ENCODE data around the gene MICAL2. TPM values are rescaled to one million over a fixed set of nuclear protein-coding genes. Genes with fewer than 3 reads are reported as not detected.

MICAL2 gene
- total and polyA plus RNA-seq, 3 experiments from 2014 or later = 32.4 to 147 (median 146) TPM

DNA sequence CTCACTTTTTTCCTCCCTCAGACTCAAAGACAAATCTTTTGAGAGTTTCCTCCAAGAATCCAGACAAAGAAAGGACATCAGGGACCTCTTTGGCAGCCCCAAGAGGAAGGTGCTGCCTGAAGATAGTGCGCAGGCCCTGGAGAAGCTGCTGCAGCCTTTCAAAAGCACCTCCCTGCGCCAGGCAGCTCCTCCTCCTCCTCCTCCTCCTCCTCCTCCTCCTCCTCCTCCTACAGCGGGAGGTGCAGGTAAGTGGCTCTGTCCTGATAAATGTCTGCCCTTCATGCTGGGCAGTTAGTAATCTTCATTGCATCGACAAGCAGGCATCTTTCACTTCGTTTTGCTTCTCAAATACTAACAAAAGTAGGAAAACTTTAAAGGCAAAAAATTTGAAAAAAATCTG is 184.2 kb downstream of the MICAL2 start:
- ChIA-PET CTCF (no interaction called here), POLR2A (no interaction called here)

DNA sequence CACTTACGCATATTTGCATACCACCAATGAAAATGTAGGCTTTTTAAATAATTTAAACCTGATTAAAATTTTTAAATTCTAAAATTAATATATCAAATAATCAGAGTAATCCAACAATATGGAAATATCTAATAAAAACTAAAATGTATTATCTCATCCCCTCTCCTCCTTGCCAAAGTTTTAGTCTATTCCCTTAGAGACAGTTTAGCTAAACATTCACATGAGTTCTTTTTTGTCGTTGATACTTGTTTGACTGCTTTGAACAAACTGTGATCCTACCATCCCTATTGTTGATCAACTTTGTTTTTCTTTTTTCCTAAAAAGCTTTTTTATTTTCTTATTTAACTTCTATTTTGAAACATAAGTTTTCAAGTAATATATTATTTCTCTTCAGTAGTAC is 185.6 kb downstream of the MICAL2 start:
- no peak for DNase-seq
- Mint-ChIP-seq H3K27me3 (peaks cover 0 to 3% of the 10 kb centered on the region in 2 donors), H3K4me3 (no peak overlapping the region), H3K27ac (no peak overlapping the region), H3K9me3 (peaks cover 10 to 19% (median 16%) of the 10 kb centered on the region in 5 donors), H3K36me3 (peaks cover 8 to 28% (median 15%) of the 10 kb centered on the region in 3 donors), H3K4me1 (peaks cover 0 to 1% (median 1%) of the 10 kb centered on the region in 3 donors)
- CTCF ChIA-PET = no interaction called here
- no peaks in the 10 kb centered on the region for H3K9me3 ChIP-seq (ENCODE audit: low read length)
- POLR2A ChIA-PET = no interaction called here
- H3K27me3 ChIP-seq (ENCODE audit: insufficient read depth, low read length, poor library complexity, severe bottlenecking) = no peaks in the 10 kb centered on the region
- H3K4me3 ChIP-seq (ENCODE audit: low read length) = no peak overlapping the region
- H3K4me1 ChIP-seq (ENCODE audit: insufficient read depth, low read length) = no peaks in the 10 kb centered on the region
- H3K27ac ChIP-seq (ENCODE audit: low read depth, low read length) = no peak overlapping the region
- H3K36me3 ChIP-seq (ENCODE audit: insufficient read depth, low read length) = no peaks in the 10 kb centered on the region

More for the DNA sequence above, 184.2 kb downstream of the MICAL2 start:
- H3K4me3 ChIP-seq (ENCODE audit: low read length) = no peak overlapping the region
- H3K27me3 Mint-ChIP-seq = peaks cover 0 to 3% of the 10 kb centered on the region in 2 donors
- H3K27ac ChIP-seq (ENCODE audit: low read depth, low read length) = no peak overlapping the region
- peaks cover 10 to 17% (median 15%) of the 10 kb centered on the region in 5 donors for H3K9me3 Mint-ChIP-seq
- no peak overlapping the region for H3K4me3 Mint-ChIP-seq
- no peak for DNase-seq
- H3K4me1 Mint-ChIP-seq = peaks cover 8 to 12% (median 9%) of the 10 kb centered on the region in 3 donors
- H3K27ac Mint-ChIP-seq = no peak overlapping the region
- H3K27me3 ChIP-seq (ENCODE audit: insufficient read depth, low read length, poor library complexity, severe bottlenecking) = no peaks in the 10 kb centered on the region
- H3K36me3 ChIP-seq (ENCODE audit: insufficient read depth, low read length) = no peaks in the 10 kb centered on the region
- peaks cover 7% of the 10 kb centered on the region for H3K4me1 ChIP-seq (ENCODE audit: insufficient read depth, low read length)
- peaks cover 7 to 21% (median 12%) of the 10 kb centered on the region in 3 donors for H3K36me3 Mint-ChIP-seq
- no peaks in the 10 kb centered on the region for H3K9me3 ChIP-seq (ENCODE audit: low read length)

DNA sequence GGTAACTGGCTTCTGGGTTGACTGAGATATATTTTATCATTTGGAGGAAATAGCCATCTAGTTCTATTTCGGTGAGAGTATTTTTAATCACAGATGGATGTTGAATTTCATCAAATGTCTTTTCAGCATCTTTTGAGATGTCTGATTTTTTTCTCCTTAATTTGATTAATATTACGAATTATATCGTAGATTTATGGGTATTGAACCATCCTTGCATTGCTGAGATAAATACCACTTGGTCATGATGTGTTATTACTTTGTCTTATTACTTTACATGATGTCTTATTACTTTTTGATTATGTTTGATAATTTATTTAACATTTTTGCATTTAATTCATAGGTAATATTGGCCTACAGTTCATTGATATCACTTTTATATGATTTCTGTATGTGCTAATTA is 188.2 kb downstream of the MICAL2 start:
- Mint-ChIP-seq H3K9me3 (peaks cover 12 to 19% (median 16%) of the 10 kb centered on the region in 5 donors), H3K4me3 (no peak overlapping the region), H3K36me3 (peaks cover 6 to 42% (median 11%) of the 10 kb centered on the region in 3 donors), H3K27ac (no peak overlapping the region), H3K27me3 (peaks cover 0 to 3% of the 10 kb centered on the region in 2 donors), H3K4me1 (no peaks in the 10 kb centered on the region)
- Histone ChIP-seq H3K4me3 (ENCODE audit: low read length) (no peak overlapping the region), H3K27ac (ENCODE audit: low read depth, low read length) (no peak overlapping the region), H3K27me3 (ENCODE audit: insufficient read depth, low read length, poor library complexity, severe bottlenecking) (no peaks in the 10 kb centered on the region), H3K4me1 (ENCODE audit: insufficient read depth, low read length) (no peaks in the 10 kb centered on the region), H3K9me3 (ENCODE audit: low read length) (no peaks in the 10 kb centered on the region), H3K36me3 (ENCODE audit: insufficient read depth, low read length) (no peaks in the 10 kb centered on the region)
- CTCF ChIA-PET = no interaction called here
- POLR2A ChIA-PET = no interaction called here
- no peak for DNase-seq

DNA sequence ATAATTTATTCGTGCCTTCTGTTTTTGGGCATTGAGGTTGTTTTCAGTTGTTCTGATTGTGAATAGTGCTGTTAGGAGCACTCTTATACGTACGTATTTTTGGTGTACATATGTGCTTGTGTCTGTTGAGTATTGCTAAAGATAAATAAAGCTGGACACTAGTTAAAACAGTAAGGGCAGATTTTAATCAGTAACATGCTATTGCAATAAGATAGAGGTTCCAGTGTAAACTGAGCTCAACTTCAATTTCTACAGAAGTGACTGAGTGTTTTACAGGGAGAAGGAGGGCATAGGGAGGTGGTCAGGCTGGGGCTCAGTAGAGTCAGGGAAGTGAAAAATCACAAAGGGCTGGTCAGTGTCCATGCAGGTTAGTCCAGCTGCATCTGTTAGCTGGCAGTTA is 191.0 kb downstream of the MICAL2 start:
- H3K27ac ChIP-seq (ENCODE audit: low read depth, low read length) = no peak overlapping the region
- no peaks in the 10 kb centered on the region for H3K4me1 ChIP-seq (ENCODE audit: insufficient read depth, low read length)
- peaks cover 6 to 42% (median 14%) of the 10 kb centered on the region in 3 donors for H3K36me3 Mint-ChIP-seq
- no peaks in the 10 kb centered on the region for H3K9me3 ChIP-seq (ENCODE audit: low read length)
- H3K36me3 ChIP-seq (ENCODE audit: insufficient read depth, low read length) = no peaks in the 10 kb centered on the region
- peak overlapping the region in 1 of 8 donors; percentile 5 for H3K27ac Mint-ChIP-seq
- ChIA-PET CTCF (interaction anchor here (1.1 kb wide), 1 partner anchor 20 kb away, joined by 4 read pairs; no protein-coding TSS in a partner anchor), POLR2A (no interaction called here)
- no peaks in the 10 kb centered on the region for H3K27me3 ChIP-seq (ENCODE audit: insufficient read depth, low read length, poor library complexity, severe bottlenecking)
- H3K4me3 ChIP-seq (ENCODE audit: low read length) = no peak overlapping the region
- peaks cover 12 to 19% (median 16%) of the 10 kb centered on the region in 5 donors for H3K9me3 Mint-ChIP-seq
- no peak overlapping the region for H3K4me3 Mint-ChIP-seq
- H3K27me3 Mint-ChIP-seq = peaks cover 0 to 3% of the 10 kb centered on the region in 2 donors
- DNase-seq = no peak
- H3K4me1 Mint-ChIP-seq = no peaks in the 10 kb centered on the region

DNA sequence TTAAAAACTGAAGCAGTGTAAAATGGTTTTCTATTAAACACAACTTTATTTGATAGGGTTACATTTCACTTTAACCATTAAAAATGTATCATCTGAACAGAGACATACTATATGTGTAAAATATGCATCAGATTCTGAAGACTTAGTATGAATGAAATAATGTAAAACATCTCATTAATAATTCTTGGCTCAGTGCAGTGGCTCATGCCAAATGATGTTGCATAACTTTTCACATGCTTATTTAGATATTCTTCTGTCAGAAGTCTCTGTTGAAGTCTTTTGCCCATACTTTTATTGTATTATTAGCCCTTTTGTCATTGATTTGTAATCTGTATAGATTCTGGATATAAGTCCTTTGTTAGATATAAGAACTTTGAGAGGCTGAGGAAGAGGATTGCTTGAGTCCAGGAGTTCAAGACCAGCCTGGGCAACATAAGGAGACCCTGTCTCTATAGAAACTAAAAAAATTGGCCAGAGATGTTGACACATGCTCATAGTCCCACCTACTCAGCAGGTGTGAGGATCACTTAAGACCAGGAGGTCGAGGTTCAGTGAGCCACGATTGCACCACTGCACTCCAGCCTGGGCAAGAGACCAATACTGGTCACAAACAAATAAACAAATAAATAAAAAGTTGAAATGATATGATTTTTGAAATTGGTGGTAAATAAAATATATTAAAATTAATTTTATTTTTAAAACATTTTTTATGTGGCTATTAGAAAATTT is 193.2 kb downstream of the MICAL2 start:
- Mint-ChIP-seq H3K27me3 (peaks cover 0 to 3% of the 10 kb centered on the region in 2 donors), H3K4me1 (no peaks in the 10 kb centered on the region), H3K36me3 (peaks cover 6 to 31% (median 13%) of the 10 kb centered on the region in 3 donors), H3K9me3 (peaks cover 7 to 11% (median 10%) of the 10 kb centered on the region in 5 donors), H3K27ac (peak overlapping the region in 1 of 8 donors; percentile 21), H3K4me3 (no peak overlapping the region)
- Histone ChIP-seq H3K36me3 (ENCODE audit: insufficient read depth, low read length) (no peaks in the 10 kb centered on the region), H3K27me3 (ENCODE audit: insufficient read depth, low read length, poor library complexity, severe bottlenecking) (no peaks in the 10 kb centered on the region), H3K27ac (ENCODE audit: low read depth, low read length) (no peak overlapping the region), H3K9me3 (ENCODE audit: low read length) (no peaks in the 10 kb centered on the region), H3K4me3 (ENCODE audit: low read length) (no peak overlapping the region), H3K4me1 (ENCODE audit: insufficient read depth, low read length) (no peaks in the 10 kb centered on the region)
- CTCF ChIA-PET = no interaction called here
- POLR2A ChIA-PET = no interaction called here
- DNase-seq = no peak

DNA sequence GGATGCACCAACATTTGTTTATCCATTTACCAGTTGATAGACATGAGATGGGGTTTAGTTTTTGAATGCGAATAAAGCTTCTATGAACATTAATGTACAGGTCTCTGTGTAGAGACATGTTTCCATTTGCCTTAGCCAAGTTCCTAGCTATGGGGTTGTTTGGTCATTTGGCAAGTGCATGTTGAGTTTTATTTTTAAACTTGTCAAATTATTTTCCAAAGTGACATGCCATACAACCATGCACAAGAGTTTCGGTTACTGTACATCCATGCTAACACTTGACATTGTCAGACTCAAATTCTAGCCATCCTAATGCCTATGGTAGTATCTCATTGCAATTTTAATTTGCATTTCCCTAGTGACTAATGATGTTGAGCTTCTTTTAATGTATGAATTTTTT is 196.4 kb downstream of the MICAL2 start:
- Mint-ChIP-seq H3K36me3 (peaks cover 1 to 26% (median 11%) of the 10 kb centered on the region in 3 donors), H3K9me3 (peaks cover 0 to 12% (median 2%) of the 10 kb centered on the region in 5 donors), H3K27me3 (no peaks in the 10 kb centered on the region), H3K4me1 (no peaks in the 10 kb centered on the region), H3K27ac (no peak overlapping the region), H3K4me3 (no peak overlapping the region)
- H3K4me1 ChIP-seq (ENCODE audit: insufficient read depth, low read length) = no peaks in the 10 kb centered on the region
- H3K27me3 ChIP-seq (ENCODE audit: insufficient read depth, low read length, poor library complexity, severe bottlenecking) = no peaks in the 10 kb centered on the region
- no peaks in the 10 kb centered on the region for H3K36me3 ChIP-seq (ENCODE audit: insufficient read depth, low read length)
- H3K27ac ChIP-seq (ENCODE audit: low read depth, low read length) = no peak overlapping the region
- H3K4me3 ChIP-seq (ENCODE audit: low read length) = no peak overlapping the region
- ChIA-PET POLR2A (no interaction called here), CTCF (no interaction called here)
- DNase-seq = no peak
- H3K9me3 ChIP-seq (ENCODE audit: low read length) = no peaks in the 10 kb centered on the region

DNA sequence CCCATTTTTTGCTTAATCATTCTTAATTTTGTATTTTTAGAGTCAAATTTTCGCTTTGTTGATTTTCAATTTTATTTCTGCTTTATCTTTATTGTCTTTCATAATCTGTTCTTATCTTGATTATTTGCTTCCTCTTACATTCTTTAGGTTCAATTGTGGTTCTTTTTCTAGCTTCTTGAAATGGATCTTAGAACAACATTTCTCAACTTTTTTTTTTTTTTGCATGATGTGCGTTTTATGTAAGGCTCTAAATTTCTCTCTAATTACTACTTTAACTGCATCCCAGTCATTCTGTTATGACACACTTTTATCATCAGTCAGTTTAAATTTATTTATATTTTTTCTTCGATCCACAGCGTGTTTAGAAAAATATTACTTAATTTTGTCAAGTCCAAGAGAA is 201.7 kb downstream of the MICAL2 start:
- no peak for DNase-seq
- Mint-ChIP-seq H3K9me3 (peaks cover 11 to 32% (median 16%) of the 10 kb centered on the region in 5 donors), H3K36me3 (peaks cover 6 to 42% (median 9%) of the 10 kb centered on the region in 3 donors), H3K4me1 (no peaks in the 10 kb centered on the region), H3K27ac (no peak overlapping the region), H3K4me3 (no peak overlapping the region), H3K27me3 (peaks cover 0 to 5% of the 10 kb centered on the region in 2 donors)
- Histone ChIP-seq H3K9me3 (ENCODE audit: low read length) (no peaks in the 10 kb centered on the region), H3K4me3 (ENCODE audit: low read length) (no peak overlapping the region), H3K27ac (ENCODE audit: low read depth, low read length) (no peak overlapping the region), H3K4me1 (ENCODE audit: insufficient read depth, low read length) (no peaks in the 10 kb centered on the region), H3K36me3 (ENCODE audit: insufficient read depth, low read length) (no peaks in the 10 kb centered on the region), H3K27me3 (ENCODE audit: insufficient read depth, low read length, poor library complexity, severe bottlenecking) (no peaks in the 10 kb centered on the region)
- ChIA-PET POLR2A (no interaction called here), CTCF (no interaction called here)
